C4-2B (cell line): ENCODE data around the gene KRT3.

Source experiments
- ZFX ChIP-seq: fragments of 450-650 bp; IDR thresholded peaks from 2 replicates; pipeline ENCODE4 v1.6.1; 2017
- TF ChIP-seq, protein P1 (sequence below): fragments of 450-650 bp; conservative IDR thresholded peaks from 2 replicates; pipeline ENCODE4 v1.5.1; 2017; ENCODE audit warnings: mild to moderate bottlenecking

DNA sequence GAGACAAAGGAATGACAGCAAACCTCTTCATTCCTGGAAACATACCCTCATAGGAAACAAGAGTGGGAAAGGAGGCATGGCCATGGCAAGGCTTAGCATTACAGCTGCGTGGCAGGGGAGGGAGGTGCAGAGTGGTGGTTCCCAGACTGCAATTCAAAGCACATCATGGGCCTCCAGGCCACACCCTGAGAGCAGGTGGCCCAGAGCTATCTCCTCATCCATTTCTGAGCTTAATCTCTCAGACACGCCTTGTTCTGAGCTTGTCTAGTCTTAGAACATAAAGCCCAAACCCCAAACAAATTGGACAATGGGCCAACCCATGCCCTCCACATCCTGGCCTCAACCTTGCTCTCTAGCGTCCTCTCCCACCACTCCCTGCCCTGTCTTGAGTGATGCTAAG lies 5.9 kb upstream of the KRT3 start:
- TF ChIP-seq, protein P1, sequence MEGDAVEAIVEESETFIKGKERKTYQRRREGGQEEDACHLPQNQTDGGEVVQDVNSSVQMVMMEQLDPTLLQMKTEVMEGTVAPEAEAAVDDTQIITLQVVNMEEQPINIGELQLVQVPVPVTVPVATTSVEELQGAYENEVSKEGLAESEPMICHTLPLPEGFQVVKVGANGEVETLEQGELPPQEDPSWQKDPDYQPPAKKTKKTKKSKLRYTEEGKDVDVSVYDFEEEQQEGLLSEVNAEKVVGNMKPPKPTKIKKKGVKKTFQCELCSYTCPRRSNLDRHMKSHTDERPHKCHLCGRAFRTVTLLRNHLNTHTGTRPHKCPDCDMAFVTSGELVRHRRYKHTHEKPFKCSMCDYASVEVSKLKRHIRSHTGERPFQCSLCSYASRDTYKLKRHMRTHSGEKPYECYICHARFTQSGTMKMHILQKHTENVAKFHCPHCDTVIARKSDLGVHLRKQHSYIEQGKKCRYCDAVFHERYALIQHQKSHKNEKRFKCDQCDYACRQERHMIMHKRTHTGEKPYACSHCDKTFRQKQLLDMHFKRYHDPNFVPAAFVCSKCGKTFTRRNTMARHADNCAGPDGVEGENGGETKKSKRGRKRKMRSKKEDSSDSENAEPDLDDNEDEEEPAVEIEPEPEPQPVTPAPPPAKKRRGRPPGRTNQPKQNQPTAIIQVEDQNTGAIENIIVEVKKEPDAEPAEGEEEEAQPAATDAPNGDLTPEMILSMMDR: no peak
- no peak for TF ChIP-seq ZFX
